ENCODE results near the gene SPDYE4.

The SPDYE4 gene

DNA sequence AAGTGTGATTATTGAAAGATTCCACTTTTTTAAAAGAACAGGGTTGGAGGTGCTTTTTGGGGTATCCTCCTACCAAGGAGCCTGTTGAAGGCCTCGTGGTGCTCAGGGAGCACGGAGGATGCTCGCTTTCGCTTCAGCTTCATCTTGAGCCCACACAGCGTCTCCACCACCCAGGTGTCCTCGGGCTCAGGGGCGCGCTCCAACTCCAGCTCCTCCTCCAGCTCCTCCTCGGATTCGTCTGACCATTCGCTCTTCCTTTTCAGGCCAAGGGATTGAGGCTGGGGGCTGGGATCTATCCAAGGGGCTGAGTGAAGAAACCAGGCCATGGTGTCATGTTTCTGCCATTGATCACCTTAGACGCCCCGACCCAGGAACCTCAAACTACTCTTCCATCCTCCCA is 1.2 kb downstream of the SPDYE4 start:
- Histone ChIP-seq H3K27me3 (ENCODE audit: insufficient read depth, low read length) (no peaks in the 10 kb centered on the region; the same call in 1 of the 2 replicates), H3K9ac (ENCODE audit: low read length) (no peak overlapping the region), H4K20me1 (ENCODE audit: insufficient read depth, low read length) (no peaks in the 10 kb centered on the region), H3K9me3 (ENCODE audit: low read length) (no peaks in the 10 kb centered on the region), H3K79me2 (ENCODE audit: insufficient read depth, low read length) (no peaks in the 10 kb centered on the region), H3K4me2 (ENCODE audit: low read length) (no peak overlapping the region), H3F3A (ENCODE audit: insufficient read depth, low read length) (no peaks in the 10 kb centered on the region), H3K9me2 (ENCODE audit: low read depth, low read length) (no peaks in the 10 kb centered on the region), H3K4me1 (ENCODE audit: insufficient read depth, low read length, severe bottlenecking) (no peaks in the 10 kb centered on the region), H3K27ac (ENCODE audit: low read depth, low read length, poor library complexity, severe bottlenecking) (no peak overlapping the region), H3K36me3 (ENCODE audit: insufficient read depth, low read length) (no peaks in the 10 kb centered on the region), H2AFZ (ENCODE audit: low read length) (no peak overlapping the region), H3K4me3 (ENCODE audit: low read depth, low read length, poor library complexity, severe bottlenecking) (no peak overlapping the region)
- TF ChIP-seq EZH2 (IDR thresholded peaks at IDR 0.05; ENCODE audit: borderline replicate concordance, low read length): no peak
- TF ChIP-seq, protein P1, sequence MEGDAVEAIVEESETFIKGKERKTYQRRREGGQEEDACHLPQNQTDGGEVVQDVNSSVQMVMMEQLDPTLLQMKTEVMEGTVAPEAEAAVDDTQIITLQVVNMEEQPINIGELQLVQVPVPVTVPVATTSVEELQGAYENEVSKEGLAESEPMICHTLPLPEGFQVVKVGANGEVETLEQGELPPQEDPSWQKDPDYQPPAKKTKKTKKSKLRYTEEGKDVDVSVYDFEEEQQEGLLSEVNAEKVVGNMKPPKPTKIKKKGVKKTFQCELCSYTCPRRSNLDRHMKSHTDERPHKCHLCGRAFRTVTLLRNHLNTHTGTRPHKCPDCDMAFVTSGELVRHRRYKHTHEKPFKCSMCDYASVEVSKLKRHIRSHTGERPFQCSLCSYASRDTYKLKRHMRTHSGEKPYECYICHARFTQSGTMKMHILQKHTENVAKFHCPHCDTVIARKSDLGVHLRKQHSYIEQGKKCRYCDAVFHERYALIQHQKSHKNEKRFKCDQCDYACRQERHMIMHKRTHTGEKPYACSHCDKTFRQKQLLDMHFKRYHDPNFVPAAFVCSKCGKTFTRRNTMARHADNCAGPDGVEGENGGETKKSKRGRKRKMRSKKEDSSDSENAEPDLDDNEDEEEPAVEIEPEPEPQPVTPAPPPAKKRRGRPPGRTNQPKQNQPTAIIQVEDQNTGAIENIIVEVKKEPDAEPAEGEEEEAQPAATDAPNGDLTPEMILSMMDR (IDR thresholded peaks at IDR 0.05; ENCODE audit: low read length): no peak

DNA sequence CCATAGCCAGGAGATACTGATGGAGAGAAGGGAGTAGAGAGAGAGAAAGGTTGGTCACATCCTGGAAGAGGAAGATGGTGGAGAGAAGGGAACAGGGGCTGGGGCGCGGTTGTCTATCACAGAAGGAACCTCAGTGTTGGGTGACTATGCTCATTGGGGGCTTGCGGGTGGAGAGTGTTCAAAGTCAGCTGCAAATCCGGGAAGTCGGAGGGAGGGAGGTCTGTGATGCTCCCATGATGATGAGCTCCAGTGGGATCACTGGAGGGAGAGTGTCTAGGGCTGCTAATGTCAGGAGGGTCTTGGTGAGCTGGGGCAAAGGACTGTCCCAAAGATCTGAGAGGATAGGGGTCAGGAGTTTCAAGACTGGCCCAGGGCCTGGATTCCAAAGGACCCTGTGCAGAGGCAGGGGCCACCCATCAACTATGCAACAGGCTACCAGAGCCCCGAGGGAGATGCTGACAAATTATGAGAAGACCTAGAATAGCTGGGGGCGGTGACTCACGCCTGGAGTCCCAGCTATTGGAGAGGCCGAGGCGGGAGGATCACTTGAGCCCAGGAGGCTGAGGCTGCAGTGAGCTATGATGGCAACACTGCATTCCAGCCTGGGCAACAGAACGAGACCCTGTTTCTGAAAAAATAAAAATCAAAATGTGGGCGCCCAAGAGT is 2.6 kb downstream of the SPDYE4 start:
- Histone ChIP-seq H3K36me3 (ENCODE audit: insufficient read depth, low read length) (no peaks in the 10 kb centered on the region), H3K9ac (ENCODE audit: low read length) (no peak overlapping the region), H3K9me2 (ENCODE audit: low read depth, low read length) (no peaks in the 10 kb centered on the region), H3F3A (ENCODE audit: insufficient read depth, low read length) (no peaks in the 10 kb centered on the region), H3K79me2 (ENCODE audit: insufficient read depth, low read length) (no peaks in the 10 kb centered on the region), H2AFZ (ENCODE audit: low read length) (no peak overlapping the region), H3K4me3 (ENCODE audit: low read depth, low read length, poor library complexity, severe bottlenecking) (no peak overlapping the region), H3K4me1 (ENCODE audit: insufficient read depth, low read length, severe bottlenecking) (no peaks in the 10 kb centered on the region), H3K9me3 (ENCODE audit: low read length) (no peaks in the 10 kb centered on the region), H4K20me1 (ENCODE audit: insufficient read depth, low read length) (no peaks in the 10 kb centered on the region), H3K4me2 (ENCODE audit: low read length) (no peak overlapping the region), H3K27ac (ENCODE audit: low read depth, low read length, poor library complexity, severe bottlenecking) (no peak overlapping the region), H3K27me3 (ENCODE audit: insufficient read depth, low read length) (no peaks in the 10 kb centered on the region; the same call in 1 of the 2 replicates)
- no peak for TF ChIP-seq EZH2 (IDR thresholded peaks at IDR 0.05; ENCODE audit: borderline replicate concordance, low read length)
- TF ChIP-seq, protein P1 (IDR thresholded peaks at IDR 0.05; ENCODE audit: low read length): no peak

DNA sequence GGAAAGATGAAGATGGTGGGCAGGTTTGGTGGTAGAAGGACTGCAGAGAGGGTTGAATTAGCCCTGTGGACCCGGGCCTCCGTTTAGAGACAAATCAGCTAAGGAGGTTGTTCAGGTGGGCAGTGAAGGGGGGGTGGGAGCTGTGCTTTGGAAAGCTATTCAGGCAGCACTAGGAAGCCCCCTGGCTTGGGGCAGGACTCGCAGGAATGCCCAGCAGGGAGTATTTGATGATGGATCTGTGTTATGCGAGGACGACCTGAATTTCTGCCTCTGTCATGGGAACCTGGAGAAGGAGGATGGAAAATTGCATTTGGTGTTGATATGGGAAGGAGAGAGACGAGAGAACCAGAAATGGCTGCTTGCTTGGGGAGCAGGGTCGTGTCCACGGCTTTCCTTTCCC is 3.5 kb downstream of the SPDYE4 start:
- H3K27ac ChIP-seq (ENCODE audit: low read depth, low read length, poor library complexity, severe bottlenecking): no peak overlapping the region

More for the DNA sequence above, 3.5 kb downstream of the SPDYE4 start:
- H3K9me3 ChIP-seq (ENCODE audit: low read length): no peaks in the 10 kb centered on the region
- H3K9me2 ChIP-seq (ENCODE audit: low read depth, low read length): no peaks in the 10 kb centered on the region
- H2AFZ ChIP-seq (ENCODE audit: low read length): no peak overlapping the region
- H3K36me3 ChIP-seq (ENCODE audit: insufficient read depth, low read length): no peaks in the 10 kb centered on the region
- TF ChIP-seq EZH2 (IDR thresholded peaks at IDR 0.05; ENCODE audit: borderline replicate concordance, low read length): no peak
- TF ChIP-seq, protein P1 (IDR thresholded peaks at IDR 0.05; ENCODE audit: low read length): no peak
- H3K4me3 ChIP-seq (ENCODE audit: low read depth, low read length, poor library complexity, severe bottlenecking): no peak overlapping the region
- H3K27me3 ChIP-seq (ENCODE audit: insufficient read depth, low read length): no peaks in the 10 kb centered on the region; the same call in 1 of the 2 replicates
- no peaks in the 10 kb centered on the region for H4K20me1 ChIP-seq (ENCODE audit: insufficient read depth, low read length)
- no peak overlapping the region for H3K9ac ChIP-seq (ENCODE audit: low read length)
- no peaks in the 10 kb centered on the region for H3K4me1 ChIP-seq (ENCODE audit: insufficient read depth, low read length, severe bottlenecking)
- H3K79me2 ChIP-seq (ENCODE audit: insufficient read depth, low read length): no peaks in the 10 kb centered on the region
- no peaks in the 10 kb centered on the region for H3F3A ChIP-seq (ENCODE audit: insufficient read depth, low read length)
- H3K4me2 ChIP-seq (ENCODE audit: low read length): no peak overlapping the region

Data from OCI-LY1 (cell line).